Measurements from ENCODE around the gene PLA2G2F.

Gene PLA2G2F

GRCh38 chr1:20090641-20091040 is 48.5 kb upstream of the PLA2G2F start:
- Histone ChIP-seq H3K9me3 (ENCODE audit: insufficient read depth, low read length) (no peaks in the 10 kb centered on the region), H3F3A (ENCODE audit: insufficient read depth) (no peaks in the 10 kb centered on the region), H3K79me2 (ENCODE audit: insufficient read depth, low read length) (no peaks in the 10 kb centered on the region), H3K27ac (ENCODE audit: low read depth, low read length) (no peak overlapping the region), H4K20me1 (ENCODE audit: low read depth, low read length) (no peaks in the 10 kb centered on the region), H2AFZ (ENCODE audit: low read depth, low read length, severe bottlenecking) (no peak overlapping the region), H3K4me2 (ENCODE audit: low read depth, low read length, poor library complexity, severe bottlenecking) (no peak overlapping the region), H3K9me2 (replicated peaks; ENCODE audit: insufficient read depth, low read length) (no peaks in the 10 kb centered on the region), H3K27me3 (ENCODE audit: low read length) (no peaks in the 10 kb centered on the region), H3K9ac (ENCODE audit: low read length) (no peak overlapping the region), H3K36me3 (ENCODE audit: low read length) (no peaks in the 10 kb centered on the region), H3K4me3 (ENCODE audit: insufficient read depth, low read length, poor library complexity, severe bottlenecking) (no peak overlapping the region)
- TF ChIP-seq EZH2phosphoT487 (conservative IDR thresholded peaks at IDR 0.05; ENCODE audit: low read length): no peak
- TF ChIP-seq, protein P1, sequence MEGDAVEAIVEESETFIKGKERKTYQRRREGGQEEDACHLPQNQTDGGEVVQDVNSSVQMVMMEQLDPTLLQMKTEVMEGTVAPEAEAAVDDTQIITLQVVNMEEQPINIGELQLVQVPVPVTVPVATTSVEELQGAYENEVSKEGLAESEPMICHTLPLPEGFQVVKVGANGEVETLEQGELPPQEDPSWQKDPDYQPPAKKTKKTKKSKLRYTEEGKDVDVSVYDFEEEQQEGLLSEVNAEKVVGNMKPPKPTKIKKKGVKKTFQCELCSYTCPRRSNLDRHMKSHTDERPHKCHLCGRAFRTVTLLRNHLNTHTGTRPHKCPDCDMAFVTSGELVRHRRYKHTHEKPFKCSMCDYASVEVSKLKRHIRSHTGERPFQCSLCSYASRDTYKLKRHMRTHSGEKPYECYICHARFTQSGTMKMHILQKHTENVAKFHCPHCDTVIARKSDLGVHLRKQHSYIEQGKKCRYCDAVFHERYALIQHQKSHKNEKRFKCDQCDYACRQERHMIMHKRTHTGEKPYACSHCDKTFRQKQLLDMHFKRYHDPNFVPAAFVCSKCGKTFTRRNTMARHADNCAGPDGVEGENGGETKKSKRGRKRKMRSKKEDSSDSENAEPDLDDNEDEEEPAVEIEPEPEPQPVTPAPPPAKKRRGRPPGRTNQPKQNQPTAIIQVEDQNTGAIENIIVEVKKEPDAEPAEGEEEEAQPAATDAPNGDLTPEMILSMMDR (IDR thresholded peaks at IDR 0.05; ENCODE audit: insufficient read depth, low read length, poor library complexity, severe bottlenecking): no peak

- no peaks in the 10 kb centered on the region for H3K36me3 ChIP-seq (ENCODE audit: low read length)
- H3K9ac ChIP-seq (ENCODE audit: low read length): no peak overlapping the region
- no peaks in the 10 kb centered on the region for H3K9me2 ChIP-seq (replicated peaks; ENCODE audit: insufficient read depth, low read length)
- no peaks in the 10 kb centered on the region for H3F3A ChIP-seq (ENCODE audit: insufficient read depth)
- H3K9me3 ChIP-seq (ENCODE audit: insufficient read depth, low read length): no peaks in the 10 kb centered on the region
- no peaks in the 10 kb centered on the region for H3K79me2 ChIP-seq (ENCODE audit: insufficient read depth, low read length)
- no peak overlapping the region for H3K4me3 ChIP-seq (ENCODE audit: insufficient read depth, low read length, poor library complexity, severe bottlenecking)
- no peak for TF ChIP-seq EZH2phosphoT487 (conservative IDR thresholded peaks at IDR 0.05; ENCODE audit: low read length)
- TF ChIP-seq, protein P1 (IDR thresholded peaks at IDR 0.05; ENCODE audit: insufficient read depth, low read length, poor library complexity, severe bottlenecking): no peak
- no peaks in the 10 kb centered on the region for H3K27me3 ChIP-seq (ENCODE audit: low read length)
- H4K20me1 ChIP-seq (ENCODE audit: low read depth, low read length): no peaks in the 10 kb centered on the region
- H3K4me2 ChIP-seq (ENCODE audit: low read depth, low read length, poor library complexity, severe bottlenecking): no peak overlapping the region
- H3K27ac ChIP-seq (ENCODE audit: low read depth, low read length): no peak overlapping the region
- H2AFZ ChIP-seq (ENCODE audit: low read depth, low read length, severe bottlenecking): no peak overlapping the region
These were observed 45.8 kb upstream of the PLA2G2F start for GRCh38 chr1:20093303-20093702.

GRCh38 chr1:20093940-20094391 is 45.2 kb upstream of the PLA2G2F start:
- H3K36me3 ChIP-seq (ENCODE audit: low read length): no peaks in the 10 kb centered on the region
- H2AFZ ChIP-seq (ENCODE audit: low read depth, low read length, severe bottlenecking): no peak overlapping the region
- no peaks in the 10 kb centered on the region for H3K27me3 ChIP-seq (ENCODE audit: low read length)
- no peaks in the 10 kb centered on the region for H3K79me2 ChIP-seq (ENCODE audit: insufficient read depth, low read length)
- H3K9me2 ChIP-seq (replicated peaks; ENCODE audit: insufficient read depth, low read length): no peaks in the 10 kb centered on the region
- TF ChIP-seq, protein P1 (IDR thresholded peaks at IDR 0.05; ENCODE audit: insufficient read depth, low read length, poor library complexity, severe bottlenecking): no peak
- no peak for TF ChIP-seq EZH2phosphoT487 (conservative IDR thresholded peaks at IDR 0.05; ENCODE audit: low read length)
- no peaks in the 10 kb centered on the region for H3F3A ChIP-seq (ENCODE audit: insufficient read depth)
- no peak overlapping the region for H3K4me2 ChIP-seq (ENCODE audit: low read depth, low read length, poor library complexity, severe bottlenecking)
- H3K27ac ChIP-seq (ENCODE audit: low read depth, low read length): no peak overlapping the region
- H4K20me1 ChIP-seq (ENCODE audit: low read depth, low read length): no peaks in the 10 kb centered on the region
- no peak overlapping the region for H3K4me3 ChIP-seq (ENCODE audit: insufficient read depth, low read length, poor library complexity, severe bottlenecking)
- no peaks in the 10 kb centered on the region for H3K9me3 ChIP-seq (ENCODE audit: insufficient read depth, low read length)
- no peak overlapping the region for H3K9ac ChIP-seq (ENCODE audit: low read length)
